GM12878 (cell line): Measurements from ENCODE around the gene PIM2.

ENCODE experiments used
- CEBPB ChIP-seq, 2 experiments: fragments of 150-350 bp in 1 of 2; IDR thresholded peaks; 2 replicates each; pipeline ENCODE4 v1.6.1; 2012 to 2014; ENCODE audit warnings: low read depth in 2 of 2, low read length in 2 of 2, borderline replicate concordance in 1 of 2, inconsistent platforms in 1 of 2
- ESRRA ChIP-seq: IDR thresholded peaks from 2 replicates; pipeline ENCODE4 v1.6.1; 2012; ENCODE audit warnings: mild to moderate bottlenecking, low read length, improper control_type of control experiment
- NR2C2 ChIP-seq: IDR thresholded peaks from 2 replicates; pipeline ENCODE4 v1.6.1; 2011; ENCODE audit warnings: borderline replicate concordance, low read depth; ENCODE audit not compliant: control insufficient read depth, insufficient read length
- NRF1 ChIP-seq: conservative IDR thresholded peaks from 2 replicates; pipeline ENCODE4 v1.6.1; 2011; ENCODE audit warnings: mild to moderate bottlenecking, low read depth, low read length, improper control_type of control experiment
- TAF1 ChIP-seq: IDR thresholded peaks from 2 replicates; pipeline ENCODE4 v1.6.1; 2011; ENCODE audit warnings: mild to moderate bottlenecking, low read depth, low read length, borderline replicate concordance
- YY1 ChIP-seq: IDR thresholded peaks from 2 replicates; pipeline ENCODE4 v1.6.1; 2011; ENCODE audit warnings: low read depth, mild to moderate bottlenecking, low read length
- ZNF24 ChIP-seq: fragments of 450-650 bp; IDR thresholded peaks from 2 replicates; pipeline ENCODE4 v1.6.1; 2017; ENCODE audit warnings: antibody characterized with exemption, mild to moderate bottlenecking
- TF ChIP-seq, protein P1 (sequence below): IDR thresholded peaks from 2 replicates; pipeline ENCODE4 v1.6.1; 2012; ENCODE audit warnings: low read length, inconsistent platforms
- TF ChIP-seq, protein P2 (sequence below): IDR thresholded peaks from 2 replicates; pipeline ENCODE4 v1.6.1; 2011; ENCODE audit warnings: low read depth, mild to moderate bottlenecking, low read length, moderate library complexity, borderline replicate concordance; ENCODE audit errors: extremely low read depth
- TF ChIP-seq, protein P3 (sequence below): fragments of 450-650 bp; formaldehyde crosslinking; IDR thresholded peaks from 2 replicates; pipeline ENCODE4 v1.4.0; 2020; ENCODE audit warnings: mild to moderate bottlenecking, moderate library complexity

DNA sequence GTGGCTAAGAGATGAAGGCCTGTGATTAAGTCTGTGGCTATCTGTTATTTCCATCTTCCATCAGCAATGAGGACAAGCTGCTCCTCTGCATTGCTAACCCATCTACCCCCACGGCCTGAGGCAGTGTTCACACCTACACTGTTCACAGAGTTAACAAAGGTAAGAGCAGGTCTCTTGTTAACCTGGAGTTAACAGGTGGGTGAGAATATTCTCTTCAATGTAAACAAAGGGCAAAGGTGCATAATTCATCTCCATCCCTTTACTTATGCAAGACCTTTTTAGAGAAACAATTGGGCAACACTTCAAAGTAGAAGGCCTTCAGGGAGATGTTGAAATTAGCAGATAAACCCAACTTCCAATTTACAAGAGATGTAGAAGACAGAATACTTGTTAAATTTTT lies 10.2 kb downstream of the PIM2 start:
- TF ChIP-seq, protein P1, sequence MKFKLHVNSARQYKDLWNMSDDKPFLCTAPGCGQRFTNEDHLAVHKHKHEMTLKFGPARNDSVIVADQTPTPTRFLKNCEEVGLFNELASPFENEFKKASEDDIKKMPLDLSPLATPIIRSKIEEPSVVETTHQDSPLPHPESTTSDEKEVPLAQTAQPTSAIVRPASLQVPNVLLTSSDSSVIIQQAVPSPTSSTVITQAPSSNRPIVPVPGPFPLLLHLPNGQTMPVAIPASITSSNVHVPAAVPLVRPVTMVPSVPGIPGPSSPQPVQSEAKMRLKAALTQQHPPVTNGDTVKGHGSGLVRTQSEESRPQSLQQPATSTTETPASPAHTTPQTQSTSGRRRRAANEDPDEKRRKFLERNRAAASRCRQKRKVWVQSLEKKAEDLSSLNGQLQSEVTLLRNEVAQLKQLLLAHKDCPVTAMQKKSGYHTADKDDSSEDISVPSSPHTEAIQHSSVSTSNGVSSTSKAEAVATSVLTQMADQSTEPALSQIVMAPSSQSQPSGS, result no peak
- TF ChIP-seq TAF1, result no peak
- TF ChIP-seq ESRRA, result no peak
- no peak for TF ChIP-seq YY1
- TF ChIP-seq ZNF24, result no peak
- no peak for TF ChIP-seq NR2C2
- TF ChIP-seq NRF1, result no peak
- TF ChIP-seq, protein P2, sequence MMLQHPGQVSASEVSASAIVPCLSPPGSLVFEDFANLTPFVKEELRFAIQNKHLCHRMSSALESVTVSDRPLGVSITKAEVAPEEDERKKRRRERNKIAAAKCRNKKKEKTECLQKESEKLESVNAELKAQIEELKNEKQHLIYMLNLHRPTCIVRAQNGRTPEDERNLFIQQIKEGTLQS, result no peak
- TF ChIP-seq, protein P3, sequence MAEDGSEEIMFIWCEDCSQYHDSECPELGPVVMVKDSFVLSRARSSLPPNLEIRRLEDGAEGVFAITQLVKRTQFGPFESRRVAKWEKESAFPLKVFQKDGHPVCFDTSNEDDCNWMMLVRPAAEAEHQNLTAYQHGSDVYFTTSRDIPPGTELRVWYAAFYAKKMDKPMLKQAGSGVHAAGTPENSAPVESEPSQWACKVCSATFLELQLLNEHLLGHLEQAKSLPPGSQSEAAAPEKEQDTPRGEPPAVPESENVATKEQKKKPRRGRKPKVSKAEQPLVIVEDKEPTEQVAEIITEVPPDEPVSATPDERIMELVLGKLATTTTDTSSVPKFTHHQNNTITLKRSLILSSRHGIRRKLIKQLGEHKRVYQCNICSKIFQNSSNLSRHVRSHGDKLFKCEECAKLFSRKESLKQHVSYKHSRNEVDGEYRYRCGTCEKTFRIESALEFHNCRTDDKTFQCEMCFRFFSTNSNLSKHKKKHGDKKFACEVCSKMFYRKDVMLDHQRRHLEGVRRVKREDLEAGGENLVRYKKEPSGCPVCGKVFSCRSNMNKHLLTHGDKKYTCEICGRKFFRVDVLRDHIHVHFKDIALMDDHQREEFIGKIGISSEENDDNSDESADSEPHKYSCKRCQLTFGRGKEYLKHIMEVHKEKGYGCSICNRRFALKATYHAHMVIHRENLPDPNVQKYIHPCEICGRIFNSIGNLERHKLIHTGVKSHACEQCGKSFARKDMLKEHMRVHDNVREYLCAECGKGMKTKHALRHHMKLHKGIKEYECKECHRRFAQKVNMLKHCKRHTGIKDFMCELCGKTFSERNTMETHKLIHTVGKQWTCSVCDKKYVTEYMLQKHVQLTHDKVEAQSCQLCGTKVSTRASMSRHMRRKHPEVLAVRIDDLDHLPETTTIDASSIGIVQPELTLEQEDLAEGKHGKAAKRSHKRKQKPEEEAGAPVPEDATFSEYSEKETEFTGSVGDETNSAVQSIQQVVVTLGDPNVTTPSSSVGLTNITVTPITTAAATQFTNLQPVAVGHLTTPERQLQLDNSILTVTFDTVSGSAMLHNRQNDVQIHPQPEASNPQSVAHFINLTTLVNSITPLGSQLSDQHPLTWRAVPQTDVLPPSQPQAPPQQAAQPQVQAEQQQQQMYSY (CRISPR knock-in tag), result no peak
- no peak for TF ChIP-seq CEBPB (IDR thresholded peaks at IDR 0.05; ENCODE audit: borderline replicate concordance in 1 of 2, low read depth in 2 of 2, low read length in 2 of 2)
